ENCODE results near the gene THADA.

GRCh38 chr2:43324259-43325106, 271.4 kb downstream of the THADA start:
- TF ChIP-seq, protein P1, sequence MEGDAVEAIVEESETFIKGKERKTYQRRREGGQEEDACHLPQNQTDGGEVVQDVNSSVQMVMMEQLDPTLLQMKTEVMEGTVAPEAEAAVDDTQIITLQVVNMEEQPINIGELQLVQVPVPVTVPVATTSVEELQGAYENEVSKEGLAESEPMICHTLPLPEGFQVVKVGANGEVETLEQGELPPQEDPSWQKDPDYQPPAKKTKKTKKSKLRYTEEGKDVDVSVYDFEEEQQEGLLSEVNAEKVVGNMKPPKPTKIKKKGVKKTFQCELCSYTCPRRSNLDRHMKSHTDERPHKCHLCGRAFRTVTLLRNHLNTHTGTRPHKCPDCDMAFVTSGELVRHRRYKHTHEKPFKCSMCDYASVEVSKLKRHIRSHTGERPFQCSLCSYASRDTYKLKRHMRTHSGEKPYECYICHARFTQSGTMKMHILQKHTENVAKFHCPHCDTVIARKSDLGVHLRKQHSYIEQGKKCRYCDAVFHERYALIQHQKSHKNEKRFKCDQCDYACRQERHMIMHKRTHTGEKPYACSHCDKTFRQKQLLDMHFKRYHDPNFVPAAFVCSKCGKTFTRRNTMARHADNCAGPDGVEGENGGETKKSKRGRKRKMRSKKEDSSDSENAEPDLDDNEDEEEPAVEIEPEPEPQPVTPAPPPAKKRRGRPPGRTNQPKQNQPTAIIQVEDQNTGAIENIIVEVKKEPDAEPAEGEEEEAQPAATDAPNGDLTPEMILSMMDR (tag by site-specific recombination; IDR thresholded peaks at IDR 0.05) = no peak
- TF ChIP-seq ZNF768 (tag by site-specific recombination; IDR thresholded peaks at IDR 0.05) (no peak), ZNF274 (IDR thresholded peaks at IDR 0.05; ENCODE audit: low read length) (no peak), ZNF274 (tag by site-specific recombination; IDR thresholded peaks at IDR 0.05; ENCODE audit: borderline replicate concordance) (no peak)

Measured in HEK293 (cell line).